Esophagus squamous epithelium (tissue), 5 donors: Measurements from ENCODE around the gene BCAT1. TPM values are rescaled to one million over a fixed set of nuclear protein-coding genes. Genes with fewer than 3 reads are reported as not detected.
A peak's percentile ranks its signal among the peaks of the same experiment; 100 is the strongest.
"Not testable (repeated sequence)": the region's sequence is repeated elsewhere in the genome, so short reads cannot be mapped to it uniquely, and the experiment has no call there.

Experiments used
- DNase-seq: peaks from one replicate; lab custom pipeline; 2025; lab: John Stamatoyannopoulos, UW
- H3K27ac ChIP-seq, 4 donors: fragments of 200-600 bp; sonication (generic); one replicate each; pipeline ENCODE4 v1.5.1; 2016 to 2019; ENCODE audit warnings: mild to moderate bottlenecking in 1 of 4
- H3K27me3 ChIP-seq, 4 donors: fragments of 200-600 bp; sonication (generic); 1 replicate in 3 of 4; 2 replicates in 1 of 4; pipeline versions ENCODE4 v1.5.1 to v1.6.0; 2017 to 2021; ENCODE audit warnings: antibody characterized with exemption in 1 of 4
- H3K36me3 ChIP-seq, 3 donors: fragments of 200-600 bp; sonication (generic); one replicate each; pipeline ENCODE4 v1.5.1; 2016 to 2019
- H3K4me1 ChIP-seq, 3 donors: fragments of 200-600 bp; sonication (generic); one replicate each; pipeline ENCODE4 v1.5.1; 2017 to 2019
- H3K4me3 ChIP-seq, 4 donors: fragments of 200-600 bp; sonication (generic); 1 replicate in 3 of 4; 2 replicates in 1 of 4; pipeline ENCODE4 v1.5.1; 2016 to 2019; ENCODE audit warnings: mild to moderate bottlenecking in 2 of 4, moderate library complexity in 1 of 4
- H3K9me3 ChIP-seq, 3 donors: fragments of 200-600 bp; sonication (generic); one replicate each; pipeline ENCODE4 v1.5.1; 2016 to 2019
- CTCF ChIP-seq, 6 experiments: fragments of 450-650 bp in 4 of 6; fragments of 200-600 bp in 2 of 6; sonication (generic) in 2 of 6; IDR thresholded peaks; one replicate each; pipeline ENCODE4 v1.5.1; 2016 to 2019; ENCODE audit warnings: antibody characterized with exemption in 6 of 6, mild to moderate bottlenecking in 4 of 6, moderate library complexity in 4 of 6
- POLR2A ChIP-seq, 4 donors: fragments of 450-650 bp; IDR thresholded peaks; one replicate each; pipeline ENCODE4 v1.6.1; 2017; ENCODE audit warnings: antibody characterized with exemption in 4 of 4, mild to moderate bottlenecking in 4 of 4, moderate library complexity in 3 of 4
- WGBS, 2 donors: methylation state at CpG; one replicate each; pipeline ENCODE4 v1.1.5; 2018; 5-methylcytosine and 5-hydroxymethylcytosine counted together
- intact Hi-C: fragments of 100-400 bp; cut with DNase I; formaldehyde crosslinking; loops from one replicate; pipeline ENCODE4 v1.15.0; 2022
- total RNA-seq, 4 donors: library from RNA; depleted of rRNA; stranded (reverse); fragments of >200 nt; gene quantifications; one replicate each; pipeline ENCODE4 v1.1.0, GENCODE V29; 2016
- donor health status: DM: yes; HTN: yes; CAD: no.

BCAT1 gene
- total RNA-seq, 4 donors from 2014 or later, result 0.87 to 28.3 (median 9.6) TPM

DNA sequence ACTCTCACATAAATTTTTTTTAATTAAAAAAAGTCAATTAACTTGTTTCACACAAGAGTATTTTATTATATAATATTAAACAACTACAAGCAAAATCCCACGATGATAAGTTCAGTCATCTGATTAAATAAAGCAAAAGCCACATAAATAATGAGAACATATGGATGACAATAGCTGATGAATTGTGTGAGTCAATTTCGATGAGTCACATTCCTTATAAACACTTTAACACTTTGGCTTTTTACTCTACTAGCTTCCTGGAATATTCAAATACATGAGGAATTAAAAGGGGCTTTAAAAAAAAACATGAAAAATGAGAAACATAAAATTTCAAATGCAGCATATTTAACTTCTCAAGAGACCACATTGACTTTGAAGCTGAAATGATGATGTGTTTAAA lies 95.3 kb downstream of the BCAT1 start:
- Histone ChIP-seq H3K4me1 (no peaks in the 10 kb centered on the region), H3K9me3 (no peaks in the 10 kb centered on the region), H3K4me3 (no peak overlapping the region), H3K36me3 (no peaks in the 10 kb centered on the region), H3K27me3 (no peaks in the 10 kb centered on the region), H3K27ac (no peak overlapping the region)
- DNase-seq, result no peak
- no peak for TF ChIP-seq CTCF (IDR thresholded peaks at IDR 0.05)
- no peak for TF ChIP-seq POLR2A (IDR thresholded peaks at IDR 0.05)
- intact Hi-C loops, result no loop called here
- 27 to 32% methylated on average over 2 of the region's 2 CpGs for WGBS, 2 donors

GRCh38 chr12:24853094-24853493 lies 95.8 kb downstream of the BCAT1 start:
- TF ChIP-seq CTCF (IDR thresholded peaks at IDR 0.05), result no peak
- no peak for TF ChIP-seq POLR2A (IDR thresholded peaks at IDR 0.05)
- 95 to 98% methylated on average over 2 of the region's 2 CpGs for WGBS, 2 donors
- Histone ChIP-seq H3K36me3 (no peaks in the 10 kb centered on the region), H3K27me3 (no peaks in the 10 kb centered on the region), H3K27ac (no peak overlapping the region), H3K4me1 (no peaks in the 10 kb centered on the region), H3K9me3 (no peaks in the 10 kb centered on the region), H3K4me3 (no peak overlapping the region)
- intact Hi-C loops, result no loop called here
- no peak for DNase-seq

DNA sequence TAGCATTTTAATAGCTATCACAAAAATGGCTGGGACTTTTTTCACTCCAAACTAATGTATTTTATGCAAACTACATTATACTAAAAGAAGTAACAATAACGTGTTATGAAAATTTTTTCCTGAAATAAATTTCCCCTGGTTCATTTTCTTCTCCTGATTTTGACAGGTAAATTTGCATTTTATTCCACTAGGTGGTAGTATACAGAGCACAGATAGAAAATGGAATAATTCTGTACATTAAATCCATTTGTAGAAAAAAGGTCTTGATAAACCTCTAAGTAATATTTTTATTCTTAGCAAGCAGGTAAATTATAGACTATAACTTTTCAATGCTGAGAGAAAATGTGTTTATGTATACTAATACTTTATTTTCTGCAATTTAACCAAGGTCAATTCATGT lies 96.5 kb downstream of the BCAT1 start:
- intact Hi-C loops, result no loop called here
- H3K4me3 ChIP-seq, result no peak overlapping the region
- no peak overlapping the region for H3K27ac ChIP-seq
- no peaks in the 10 kb centered on the region for H3K9me3 ChIP-seq
- H3K4me1 ChIP-seq, result no peaks in the 10 kb centered on the region
- no peak for DNase-seq
- TF ChIP-seq POLR2A (IDR thresholded peaks at IDR 0.05) (no peak), CTCF (IDR thresholded peaks at IDR 0.05) (peak in 4 of 6 experiments; percentile 6 to 49 (median 25))
- WGBS, 2 donors, result 40 to 44% methylated on average over 1 of the region's 1 CpG
- no peaks in the 10 kb centered on the region for H3K36me3 ChIP-seq
- H3K27me3 ChIP-seq, result no peaks in the 10 kb centered on the region

DNA sequence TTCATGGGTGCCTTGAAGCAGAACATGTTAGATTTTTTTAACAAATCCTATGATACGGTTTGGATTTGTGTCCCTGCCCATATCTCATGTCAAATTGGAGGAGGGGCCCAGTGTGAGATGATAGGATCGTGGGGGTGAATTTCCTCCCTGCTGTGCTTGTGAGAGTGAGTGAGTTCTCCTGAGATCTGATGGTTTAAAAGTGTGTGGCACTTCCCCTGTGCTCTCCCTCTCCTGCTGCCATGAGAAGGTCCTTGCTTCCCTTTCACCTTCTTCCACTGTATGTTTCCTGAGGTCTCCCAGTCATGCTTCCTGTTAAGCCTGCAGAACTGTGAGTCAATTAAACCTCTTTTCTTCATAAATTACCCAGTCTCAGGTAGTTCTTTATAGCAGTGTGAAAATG lies 97.0 kb downstream of the BCAT1 start:
- 60 to 66% methylated on average over 2 of the region's 2 CpGs for WGBS, 2 donors
- H3K4me3 ChIP-seq, result not testable (repeated sequence)

DNA sequence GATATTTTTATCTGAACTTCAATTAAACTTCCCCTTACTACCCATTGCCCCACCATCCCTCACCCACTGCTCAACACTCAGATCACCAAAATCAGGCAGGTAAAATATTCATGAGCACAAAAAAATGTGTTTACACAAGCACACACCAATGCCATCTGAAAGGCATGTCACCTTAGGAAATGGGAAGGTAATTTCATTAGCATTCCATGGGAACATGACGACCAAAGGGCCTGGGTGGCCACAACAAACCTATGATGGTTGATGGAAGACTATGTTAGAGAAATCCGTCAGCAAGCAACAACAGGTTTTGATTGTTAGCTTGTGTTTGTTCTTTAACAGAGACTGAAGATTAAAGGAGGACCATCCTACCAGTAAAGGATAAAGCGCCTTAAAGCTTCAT lies 97.6 kb downstream of the BCAT1 start:
- H3K4me3 ChIP-seq, result no peak overlapping the region
- 77 to 89% methylated on average over 3 of the region's 3 CpGs for WGBS, 2 donors
- intact Hi-C loops, result no loop called here
- no peaks in the 10 kb centered on the region for H3K36me3 ChIP-seq
- H3K27ac ChIP-seq, result no peak overlapping the region
- H3K27me3 ChIP-seq, result no peaks in the 10 kb centered on the region
- no peaks in the 10 kb centered on the region for H3K9me3 ChIP-seq
- no peak for DNase-seq
- H3K4me1 ChIP-seq, result no peaks in the 10 kb centered on the region
- TF ChIP-seq CTCF (IDR thresholded peaks at IDR 0.05) (no peak), POLR2A (IDR thresholded peaks at IDR 0.05) (no peak)

More for the DNA sequence above, 97.0 kb downstream of the BCAT1 start:
- H3K9me3 ChIP-seq, intact Hi-C loops, H3K27ac ChIP-seq, H3K27me3 ChIP-seq, H3K36me3 ChIP-seq, H3K4me1 ChIP-seq, DNase-seq: not testable (repeated sequence)

DNA sequence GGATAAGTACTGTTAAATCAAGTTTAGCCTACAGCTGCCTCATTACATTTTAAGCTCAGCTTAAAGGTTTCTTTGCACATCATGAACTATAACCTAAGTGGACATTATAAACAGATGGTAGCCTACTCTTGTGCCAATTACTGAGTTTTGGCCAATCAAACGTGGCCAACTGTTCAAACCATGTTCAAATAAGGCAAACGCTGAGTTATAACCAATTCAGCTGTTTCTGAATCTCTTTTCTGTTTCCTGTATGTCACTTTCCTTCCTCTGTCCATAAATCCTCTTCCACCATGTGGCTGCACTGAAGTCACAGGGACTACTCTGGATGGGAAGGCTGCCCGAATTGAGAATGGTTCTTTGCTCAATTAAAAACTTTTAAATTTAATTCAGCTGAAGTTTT lies 98.4 kb downstream of the BCAT1 start:
- TF ChIP-seq POLR2A (IDR thresholded peaks at IDR 0.05), result no peak
- no peak for TF ChIP-seq CTCF (IDR thresholded peaks at IDR 0.05)
- no peaks in the 10 kb centered on the region for H3K9me3 ChIP-seq
- H3K27me3 ChIP-seq, result no peaks in the 10 kb centered on the region
- WGBS, 2 donors, result 51 to 56% methylated on average over 3 of the region's 3 CpGs
- no peaks in the 10 kb centered on the region for H3K4me1 ChIP-seq
- no peak overlapping the region for H3K4me3 ChIP-seq
- H3K27ac ChIP-seq, result no peak overlapping the region
- no peaks in the 10 kb centered on the region for H3K36me3 ChIP-seq
- intact Hi-C loops, result no loop called here
- no peak for DNase-seq
